Liver (tissue), 3 donors: Measurements from ENCODE around the gene FKBP6.
"Not testable (repeated sequence)": the region's sequence is repeated elsewhere in the genome, so short reads cannot be mapped to it uniquely, and the experiment has no call there.

ENCODE experiments used
- CTCF ChIP-seq: fragments of 150-350 bp; IDR thresholded peaks from 2 replicates; pipeline ENCODE4 v1.5.1; 2017; ENCODE audit warnings: improper control_type of control experiment, low read depth, low read length; ENCODE audit not compliant: missing input control
- HNF4A ChIP-seq, 2 donors: conservative IDR thresholded peaks; 2 replicates each; pipeline ENCODE4 v1.6.1; 2016; ENCODE audit warnings: antibody characterized with exemption in 2 of 2, mild to moderate bottlenecking in 2 of 2
- RAD21 ChIP-seq, 2 donors: IDR thresholded peaks; 2 replicates each; pipeline ENCODE4 v1.6.1; 2016; ENCODE audit warnings: antibody characterized with exemption in 2 of 2, mild to moderate bottlenecking in 2 of 2
- YY1 ChIP-seq: IDR thresholded peaks from 2 replicates; pipeline ENCODE4 v1.6.1; 2016; ENCODE audit warnings: antibody characterized with exemption, mild to moderate bottlenecking
- donor health status: healthy.
- donor health status: healthy.

GRCh38 chr7:73327449-73327848 is 512 bp upstream of the FKBP6 start:
- TF ChIP-seq RAD21 (IDR thresholded peaks at IDR 0.05); YY1; CTCF; HNF4A (conservative IDR thresholded peaks at IDR 0.05): not testable (repeated sequence)
